Activated naive CD8-positive, alpha-beta T cell treated with anti-CD3 and anti-CD28 coated beads, Interleukin-2, amount 50 U/mL, for 24 hours (primary cell): Measurements from ENCODE around the gene IFNG-AS1.

Experiments used
- ATAC-seq: fragments of 150-1000 bp; cut with Tn5 transposase; one replicate; pipeline ENCODE4 v1.10.0; 2021
- DNase-seq: peaks from one replicate; pipeline ENCODE4 v3.0.0; 2021
- H3K27ac Mint-ChIP-seq: one replicate; pipeline ENCODE4 v1.8.0; 2021; ENCODE audit warnings: mild to moderate bottlenecking, mixed read lengths
- H3K27me3 Mint-ChIP-seq: one replicate; pipeline ENCODE4 v1.8.0; 2021; ENCODE audit warnings: mixed read lengths
- H3K36me3 Mint-ChIP-seq: one replicate; pipeline ENCODE4 v1.8.0; 2021; ENCODE audit warnings: low read depth, mixed read lengths
- H3K4me1 Mint-ChIP-seq: one replicate; pipeline ENCODE4 v1.8.0; 2021; ENCODE audit warnings: mixed read lengths
- H3K4me3 Mint-ChIP-seq: one replicate; pipeline ENCODE4 v1.8.0; 2021; ENCODE audit warnings: mild to moderate bottlenecking, moderate library complexity, mixed read lengths
- H3K9me3 Mint-ChIP-seq: one replicate; pipeline ENCODE4 v1.8.0; 2021; ENCODE audit warnings: mixed read lengths

Gene IFNG-AS1

GRCh38 chr12:67989184-67989920, at the start of gene IFNG-AS1:
Gene IFNG-AS1, plus strand, starts transcription at chr12:67989447.
- Mint-ChIP-seq H3K27ac (peak within 1 kb of the TSS; percentile 15), H3K4me3 (peak within 1 kb of the TSS; percentile 57), H3K4me1 (peaks cover 44% of the 10 kb centered on the region), H3K27me3 (no peaks in the 10 kb centered on the region), H3K9me3 (peaks cover 17% of the 10 kb centered on the region), H3K36me3 (no peaks in the 10 kb centered on the region)
- no peak for ATAC-seq
- no peak for DNase-seq

- no peak for ATAC-seq
- H3K4me1 Mint-ChIP-seq, result peaks cover 2% of the 10 kb centered on the region
- no peak overlapping the region for H3K27ac Mint-ChIP-seq
- DNase-seq, result no peak
- no peaks in the 10 kb centered on the region for H3K36me3 Mint-ChIP-seq
- H3K4me3 Mint-ChIP-seq, result no peak overlapping the region
- H3K27me3 Mint-ChIP-seq, result peaks cover 1% of the 10 kb centered on the region
- no peaks in the 10 kb centered on the region for H3K9me3 Mint-ChIP-seq
These were observed 49.6 kb upstream of the IFNG-AS1 start for GRCh38 chr12:67939611-67940010.

GRCh38 chr12:67940780-67941243, 48.4 kb upstream of the IFNG-AS1 start:
- Mint-ChIP-seq H3K4me1 (peaks cover 2% of the 10 kb centered on the region), H3K9me3 (no peaks in the 10 kb centered on the region), H3K36me3 (no peaks in the 10 kb centered on the region), H3K27me3 (peaks cover 1% of the 10 kb centered on the region), H3K4me3 (no peak overlapping the region), H3K27ac (no peak overlapping the region)
- ATAC-seq (no peak), DNase-seq (no peak)

GRCh38 chr12:67942724-67943123, 46.5 kb upstream of the IFNG-AS1 start:
- no peak overlapping the region for H3K27ac Mint-ChIP-seq
- peaks cover 2% of the 10 kb centered on the region for H3K4me1 Mint-ChIP-seq
- ATAC-seq (no peak), DNase-seq (no peak)
- H3K27me3 Mint-ChIP-seq, result peaks cover 1% of the 10 kb centered on the region
- no peaks in the 10 kb centered on the region for H3K36me3 Mint-ChIP-seq
- H3K4me3 Mint-ChIP-seq, result no peak overlapping the region
- no peaks in the 10 kb centered on the region for H3K9me3 Mint-ChIP-seq

- DNase-seq (peak; percentile 61), ATAC-seq (peak; percentile 71)
- H3K4me1 Mint-ChIP-seq, result peaks cover 2% of the 10 kb centered on the region
- H3K36me3 Mint-ChIP-seq, result no peaks in the 10 kb centered on the region
- no peak overlapping the region for H3K4me3 Mint-ChIP-seq
- H3K27ac Mint-ChIP-seq, result no peak overlapping the region
- no peaks in the 10 kb centered on the region for H3K9me3 Mint-ChIP-seq
- H3K27me3 Mint-ChIP-seq, result peaks cover 1% of the 10 kb centered on the region
These were observed 45.9 kb upstream of the IFNG-AS1 start for GRCh38 chr12:67943141-67943892.

- ATAC-seq, result no peak
- no peak for DNase-seq
- Mint-ChIP-seq H3K4me1 (peaks cover 2% of the 10 kb centered on the region), H3K36me3 (no peaks in the 10 kb centered on the region), H3K27me3 (peaks cover 1% of the 10 kb centered on the region), H3K9me3 (no peaks in the 10 kb centered on the region), H3K4me3 (no peak overlapping the region), H3K27ac (no peak overlapping the region)
These were observed 45.2 kb upstream of the IFNG-AS1 start for GRCh38 chr12:67944093-67944492.

- Mint-ChIP-seq H3K27me3 (peaks cover 2% of the 10 kb centered on the region), H3K36me3 (no peaks in the 10 kb centered on the region), H3K27ac (no peak overlapping the region), H3K4me3 (no peak overlapping the region), H3K9me3 (no peaks in the 10 kb centered on the region), H3K4me1 (no peaks in the 10 kb centered on the region)
- ATAC-seq (no peak), DNase-seq (no peak)
These were observed 36.5 kb upstream of the IFNG-AS1 start for GRCh38 chr12:67952787-67953186.

- no peak for DNase-seq
- no peaks in the 10 kb centered on the region for H3K9me3 Mint-ChIP-seq
- no peak overlapping the region for H3K4me3 Mint-ChIP-seq
- ATAC-seq, result no peak
- no peak overlapping the region for H3K27ac Mint-ChIP-seq
- H3K36me3 Mint-ChIP-seq, result no peaks in the 10 kb centered on the region
- H3K27me3 Mint-ChIP-seq, result no peaks in the 10 kb centered on the region
- H3K4me1 Mint-ChIP-seq, result no peaks in the 10 kb centered on the region
These were observed 31.9 kb upstream of the IFNG-AS1 start for GRCh38 chr12:67957383-67957782.

- Mint-ChIP-seq H3K4me1 (no peaks in the 10 kb centered on the region), H3K27me3 (no peaks in the 10 kb centered on the region), H3K4me3 (no peak overlapping the region), H3K9me3 (no peaks in the 10 kb centered on the region), H3K27ac (no peak overlapping the region), H3K36me3 (no peaks in the 10 kb centered on the region)
- ATAC-seq (no peak), DNase-seq (no peak)
These were observed 31.1 kb upstream of the IFNG-AS1 start for GRCh38 chr12:67958187-67958586.

GRCh38 chr12:67964456-67964855, 24.8 kb upstream of the IFNG-AS1 start:
- H3K4me1 Mint-ChIP-seq, result no peaks in the 10 kb centered on the region
- H3K27ac Mint-ChIP-seq, result no peak overlapping the region
- no peak overlapping the region for H3K4me3 Mint-ChIP-seq
- no peak for ATAC-seq
- no peak for DNase-seq
- no peaks in the 10 kb centered on the region for H3K9me3 Mint-ChIP-seq
- no peaks in the 10 kb centered on the region for H3K27me3 Mint-ChIP-seq
- H3K36me3 Mint-ChIP-seq, result no peaks in the 10 kb centered on the region

GRCh38 chr12:67966560-67966959, 22.7 kb upstream of the IFNG-AS1 start:
- Mint-ChIP-seq H3K27me3 (no peaks in the 10 kb centered on the region), H3K36me3 (no peaks in the 10 kb centered on the region), H3K4me1 (no peaks in the 10 kb centered on the region), H3K4me3 (no peak overlapping the region), H3K27ac (no peak overlapping the region), H3K9me3 (no peaks in the 10 kb centered on the region)
- ATAC-seq (no peak), DNase-seq (no peak)

GRCh38 chr12:67968321-67968720, 20.9 kb upstream of the IFNG-AS1 start:
- Mint-ChIP-seq H3K4me1 (no peaks in the 10 kb centered on the region), H3K9me3 (no peaks in the 10 kb centered on the region), H3K27ac (no peak overlapping the region), H3K4me3 (no peak overlapping the region), H3K36me3 (no peaks in the 10 kb centered on the region), H3K27me3 (no peaks in the 10 kb centered on the region)
- ATAC-seq, result no peak
- no peak for DNase-seq

- Mint-ChIP-seq H3K27me3 (no peaks in the 10 kb centered on the region), H3K27ac (no peak overlapping the region), H3K9me3 (no peaks in the 10 kb centered on the region), H3K36me3 (no peaks in the 10 kb centered on the region), H3K4me1 (no peaks in the 10 kb centered on the region), H3K4me3 (no peak overlapping the region)
- no peak for ATAC-seq
- no peak for DNase-seq
These were observed 20.5 kb upstream of the IFNG-AS1 start for GRCh38 chr12:67968725-67969124.

GRCh38 chr12:67969134-67969802, 20.0 kb upstream of the IFNG-AS1 start:
- Mint-ChIP-seq H3K27me3 (peaks cover 5% of the 10 kb centered on the region), H3K4me3 (no peak overlapping the region), H3K4me1 (no peaks in the 10 kb centered on the region), H3K36me3 (no peaks in the 10 kb centered on the region), H3K9me3 (no peaks in the 10 kb centered on the region), H3K27ac (no peak overlapping the region)
- ATAC-seq (no peak), DNase-seq (no peak)

- no peak overlapping the region for H3K27ac Mint-ChIP-seq
- ATAC-seq (no peak), DNase-seq (no peak)
- no peak overlapping the region for H3K4me3 Mint-ChIP-seq
- peaks cover 5% of the 10 kb centered on the region for H3K27me3 Mint-ChIP-seq
- no peaks in the 10 kb centered on the region for H3K36me3 Mint-ChIP-seq
- peaks cover 8% of the 10 kb centered on the region for H3K4me1 Mint-ChIP-seq
- H3K9me3 Mint-ChIP-seq, result no peaks in the 10 kb centered on the region
These were observed 11.6 kb upstream of the IFNG-AS1 start for GRCh38 chr12:67977668-67978067.
